Effector memory CD8-positive, alpha-beta T cell (primary cell): Measurements from ENCODE around the gene PHLPP1.
"Not testable (repeated sequence)": the region's sequence is repeated elsewhere in the genome, so short reads cannot be mapped to it uniquely, and the experiment has no call there.

ENCODE experiments used
- ATAC-seq: fragments of 150-1000 bp; cut with Tn5 transposase; replicated peaks from 2 replicates; pipeline ENCODE4 v1.10.0; 2021; ENCODE audit warnings: mild to moderate bottlenecking, moderate library complexity
- DNase-seq, 3 experiments: peaks; one replicate each; pipeline ENCODE4 v3.0.0; 2021
- H3K27ac Mint-ChIP-seq, 2 donors: one replicate each; pipeline ENCODE4 v1.8.0; 2022; ENCODE audit warnings: mild to moderate bottlenecking in 2 of 2, mixed read lengths in 2 of 2, moderate library complexity in 2 of 2
- H3K27me3 Mint-ChIP-seq, 2 donors: one replicate each; pipeline ENCODE4 v1.8.0; 2022; ENCODE audit warnings: mixed read lengths in 2 of 2
- H3K36me3 Mint-ChIP-seq: one replicate; pipeline ENCODE4 v1.8.0; 2022; ENCODE audit warnings: mild to moderate bottlenecking, moderate library complexity, mixed read lengths; ENCODE audit not compliant: insufficient read depth
- H3K4me1 Mint-ChIP-seq, 2 donors: one replicate each; pipeline ENCODE4 v1.8.0; 2022; ENCODE audit warnings: low read depth in 2 of 2, mixed read lengths in 2 of 2
- H3K4me3 Mint-ChIP-seq, 2 donors: one replicate each; pipeline ENCODE4 v1.8.0; 2022; ENCODE audit warnings: mild to moderate bottlenecking in 2 of 2, mixed read lengths in 2 of 2, moderate library complexity in 2 of 2
- H3K9me3 Mint-ChIP-seq, 2 donors: one replicate each; pipeline ENCODE4 v1.8.0; 2022; ENCODE audit warnings: mixed read lengths in 2 of 2

PHLPP1 gene

DNA sequence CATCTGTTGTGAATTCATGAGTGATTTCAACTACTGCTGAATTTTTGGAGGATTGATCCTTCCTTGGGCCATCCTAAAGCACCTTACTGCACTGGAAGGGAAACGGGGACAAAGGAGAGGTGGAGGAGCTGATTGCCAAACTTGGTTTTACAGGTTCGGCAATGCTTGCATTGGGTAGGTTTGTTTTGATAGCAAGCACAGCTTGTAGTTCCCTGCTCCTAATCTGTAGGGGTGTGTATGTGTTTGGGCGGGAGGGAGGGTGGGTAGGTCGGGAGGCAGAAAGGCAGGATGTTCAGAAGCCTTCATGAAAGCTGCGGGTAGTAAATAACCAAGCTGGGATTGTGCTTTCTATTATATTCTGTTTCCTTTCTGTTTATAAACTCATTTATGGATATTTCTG is 24.6 kb downstream of the PHLPP1 start:
- Mint-ChIP-seq H3K36me3 (peaks cover 6% of the 10 kb centered on the region), H3K9me3 (no peaks in the 10 kb centered on the region), H3K4me1 (peaks cover 10 to 12% of the 10 kb centered on the region in 2 donors), H3K27me3 (no peaks in the 10 kb centered on the region), H3K4me3 (no peak overlapping the region), H3K27ac (peak overlapping the region in 1 of 2 donors; percentile 44)
- ATAC-seq = no peak
- DNase-seq = no peak

DNA sequence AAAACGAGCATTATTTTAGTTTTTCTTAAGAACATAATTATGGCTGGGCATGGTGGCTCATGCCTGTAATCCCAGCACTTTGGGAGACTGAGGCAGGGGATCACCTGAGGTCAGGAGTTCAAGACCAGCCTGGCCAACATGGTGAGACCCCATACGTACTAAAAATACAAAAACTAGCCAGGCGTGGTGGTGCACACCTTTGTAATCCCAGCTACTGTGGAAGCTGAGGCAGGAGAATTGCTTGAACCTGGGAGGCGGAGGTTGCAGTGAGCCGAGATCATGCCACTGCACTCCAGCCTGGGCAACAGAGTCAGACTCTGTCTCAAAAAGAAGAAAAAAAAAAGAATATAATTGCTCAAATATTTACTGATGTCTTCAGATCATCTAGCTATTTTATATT is 25.3 kb downstream of the PHLPP1 start:
- not testable (repeated sequence) for H3K27me3 Mint-ChIP-seq, ATAC-seq, H3K36me3 Mint-ChIP-seq, H3K9me3 Mint-ChIP-seq, DNase-seq, H3K27ac Mint-ChIP-seq, H3K4me3 Mint-ChIP-seq
- peaks cover 10 to 12% of the 10 kb centered on the region in 2 donors for H3K4me1 Mint-ChIP-seq

DNA sequence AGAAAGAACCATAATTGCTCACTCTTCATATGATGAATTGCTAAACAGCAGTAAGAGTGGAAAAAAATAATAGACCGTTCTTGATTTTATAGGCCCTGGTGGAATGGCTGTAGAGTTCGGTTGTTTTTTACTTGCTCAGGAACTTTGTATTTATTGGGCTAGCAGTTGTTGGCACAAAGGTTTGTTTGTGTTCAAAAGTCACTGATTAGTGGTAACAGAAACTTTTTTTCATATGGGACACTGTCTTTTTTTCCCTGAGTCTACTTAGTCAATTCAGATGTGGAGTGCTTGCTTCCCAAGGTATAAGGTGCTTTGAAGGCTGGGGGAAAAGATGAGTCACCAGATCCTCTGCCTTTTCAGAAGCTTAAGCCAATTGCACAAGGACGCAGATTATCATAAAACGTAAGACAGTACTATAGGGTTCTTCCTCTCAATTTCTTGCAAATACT is 25.8 kb downstream of the PHLPP1 start:
- Mint-ChIP-seq H3K4me3 (no peak overlapping the region), H3K27me3 (no peaks in the 10 kb centered on the region), H3K4me1 (peaks cover 10% of the 10 kb centered on the region in 2 donors), H3K27ac (no peak overlapping the region), H3K9me3 (no peaks in the 10 kb centered on the region), H3K36me3 (peaks cover 6% of the 10 kb centered on the region)
- ATAC-seq (no peak), DNase-seq (no peak)

DNA sequence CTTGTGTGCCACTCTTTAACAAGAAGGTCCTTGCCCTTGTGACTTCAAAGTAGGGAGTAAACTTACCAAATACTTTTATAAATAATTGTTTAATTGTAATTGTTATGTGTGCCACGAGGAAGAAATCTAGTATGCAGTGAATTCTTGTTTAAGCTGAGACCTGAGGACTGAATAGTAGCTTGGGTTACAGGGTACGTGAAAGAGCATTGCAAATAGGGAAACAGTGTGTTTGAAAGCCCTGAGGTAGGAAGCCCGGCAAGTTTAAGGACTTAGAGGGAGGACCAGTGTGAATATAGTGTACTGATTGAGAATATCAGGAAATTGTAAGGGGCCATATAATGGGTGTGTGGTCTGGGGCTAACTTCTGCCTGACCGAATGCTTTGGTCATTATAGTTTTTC is 26.2 kb downstream of the PHLPP1 start:
- DNase-seq (no peak), ATAC-seq (no peak)
- Mint-ChIP-seq H3K36me3 (peaks cover 6% of the 10 kb centered on the region), H3K4me3 (no peak overlapping the region), H3K4me1 (peaks cover 7 to 8% of the 10 kb centered on the region in 2 donors), H3K27ac (no peak overlapping the region), H3K27me3 (no peaks in the 10 kb centered on the region), H3K9me3 (no peaks in the 10 kb centered on the region)

DNA sequence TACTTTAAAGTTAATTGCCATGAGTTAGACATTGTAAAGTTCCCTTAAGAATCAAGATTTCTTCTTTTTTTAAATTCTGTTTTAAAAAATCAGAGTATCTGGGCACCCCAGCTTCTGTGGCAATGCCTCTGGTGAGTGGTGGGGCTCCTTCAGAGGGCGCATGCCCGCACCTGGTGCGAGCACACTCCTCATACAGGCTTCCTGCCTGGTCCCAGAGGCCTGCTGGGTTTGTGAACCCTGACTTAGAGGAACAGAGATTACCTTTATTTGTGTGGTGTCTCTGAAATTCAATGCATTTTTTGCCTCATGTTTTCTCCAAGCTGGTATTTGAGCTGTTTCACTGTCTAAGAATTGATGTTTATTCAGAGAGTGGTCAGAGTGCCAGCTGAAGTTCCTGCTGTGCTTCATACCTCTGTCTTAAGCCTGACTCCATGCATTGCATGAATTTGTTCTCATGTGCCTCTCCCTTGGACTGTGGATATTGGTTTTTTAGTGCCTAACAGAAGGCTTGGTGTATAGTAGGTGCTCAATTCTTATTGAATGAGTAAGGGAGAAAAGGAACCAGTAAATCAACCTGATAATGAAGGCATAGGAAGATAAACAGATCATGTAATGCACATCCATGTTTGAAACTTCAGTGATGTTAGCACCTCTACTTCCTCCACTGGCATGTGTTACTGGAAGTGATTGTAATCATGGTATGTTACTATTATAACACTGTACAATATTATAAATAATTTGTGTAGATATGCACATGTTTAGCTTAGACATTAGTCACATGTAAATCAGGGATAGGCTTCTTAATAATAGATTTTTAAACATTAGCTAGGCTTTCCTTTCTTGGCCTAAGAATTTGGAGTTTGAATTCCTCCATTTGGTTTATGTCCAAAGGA is 29.0 kb downstream of the PHLPP1 start:
- Mint-ChIP-seq H3K4me1 (peaks cover 6 to 7% of the 10 kb centered on the region in 2 donors), H3K4me3 (no peak overlapping the region), H3K27ac (no peak overlapping the region), H3K9me3 (no peaks in the 10 kb centered on the region), H3K36me3 (peaks cover 3% of the 10 kb centered on the region), H3K27me3 (no peaks in the 10 kb centered on the region)
- no peak for DNase-seq
- no peak for ATAC-seq

DNA sequence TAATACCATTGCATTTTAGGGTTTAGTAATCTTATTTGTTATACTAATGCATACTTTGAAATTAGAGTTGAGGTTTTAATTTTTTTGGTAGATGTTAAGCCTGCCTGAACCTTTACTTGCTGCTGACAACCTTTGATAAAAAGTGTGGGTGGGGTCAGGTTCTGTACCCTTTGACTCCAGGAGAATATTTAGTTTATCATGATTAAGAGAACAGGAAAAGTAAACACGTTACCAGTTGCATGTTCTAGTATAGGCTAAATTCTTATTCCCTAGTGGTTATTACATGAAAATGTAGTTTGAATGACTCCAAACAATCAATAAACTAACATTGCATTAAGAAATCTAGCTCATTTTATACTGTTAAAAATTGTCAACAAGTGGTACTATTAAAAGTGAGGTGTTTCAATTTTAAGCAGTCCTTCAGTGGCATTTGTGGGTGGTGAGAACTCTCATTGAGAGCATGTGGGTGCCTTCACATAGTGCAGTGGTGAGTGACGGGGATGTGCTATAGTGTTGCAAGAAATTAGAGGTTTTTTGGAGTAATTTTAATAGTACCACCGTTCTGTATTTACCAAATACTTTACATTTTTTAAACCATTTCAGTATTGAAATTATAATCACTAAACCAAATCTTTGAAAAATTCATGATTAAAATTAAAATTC is 29.9 kb downstream of the PHLPP1 start:
- Mint-ChIP-seq H3K9me3 (no peaks in the 10 kb centered on the region), H3K27ac (no peak overlapping the region), H3K4me1 (peaks cover 4 to 7% of the 10 kb centered on the region in 2 donors), H3K36me3 (peaks cover 3% of the 10 kb centered on the region), H3K27me3 (no peaks in the 10 kb centered on the region), H3K4me3 (no peak overlapping the region)
- ATAC-seq = no peak
- DNase-seq = no peak

DNA sequence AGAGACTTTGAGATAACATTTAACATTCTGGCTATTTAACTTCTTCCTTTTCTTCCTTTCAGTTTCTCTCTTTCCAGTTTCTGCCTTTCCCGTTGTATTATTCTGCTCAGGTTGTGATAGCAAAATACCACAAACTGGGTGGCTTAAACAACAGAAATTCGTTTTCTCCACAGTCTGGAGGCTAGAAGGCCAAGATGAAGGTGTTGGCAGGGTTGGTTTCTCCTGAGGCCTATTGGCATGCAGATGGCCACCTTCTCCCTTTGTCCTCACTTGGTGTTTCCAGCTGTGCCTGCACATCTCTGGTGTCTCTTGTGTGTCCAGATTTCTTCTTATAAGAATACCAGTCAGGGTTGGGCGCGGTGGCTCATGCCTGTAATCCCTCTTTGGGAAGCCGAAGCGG is 34.0 kb downstream of the PHLPP1 start:
- DNase-seq = no peak
- no peak overlapping the region for H3K4me3 Mint-ChIP-seq

DNA sequence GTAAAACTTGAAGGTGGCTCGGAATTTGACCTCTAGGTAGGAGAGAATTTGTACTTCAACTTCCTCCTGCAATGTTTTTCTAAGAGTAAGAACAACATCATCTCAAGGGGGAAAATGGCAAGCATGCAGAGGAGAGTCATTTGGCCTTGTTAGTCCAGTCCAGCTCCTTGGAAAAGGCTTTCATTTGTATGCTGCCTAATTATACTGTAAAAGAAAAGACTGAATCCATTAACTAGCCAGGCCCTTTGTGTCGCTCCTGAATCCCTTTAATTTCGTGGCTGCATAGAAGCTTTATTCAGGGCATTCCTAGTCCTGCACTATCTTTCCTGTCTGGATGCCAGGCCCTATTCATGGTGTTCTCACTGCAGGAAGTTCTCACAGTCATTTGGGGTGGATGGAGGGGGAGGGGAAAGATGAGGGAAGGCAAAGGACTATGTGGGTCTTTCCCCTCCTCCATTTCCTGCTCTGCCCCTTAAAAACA is 36.0 kb downstream of the PHLPP1 start:
- Mint-ChIP-seq H3K4me3 (no peak overlapping the region), H3K9me3 (no peaks in the 10 kb centered on the region), H3K4me1 (peaks cover 7 to 23% of the 10 kb centered on the region in 2 donors), H3K27ac (no peak overlapping the region), H3K27me3 (no peaks in the 10 kb centered on the region), H3K36me3 (peaks cover 8% of the 10 kb centered on the region)
- DNase-seq (no peak), ATAC-seq (no peak)

More for the DNA sequence above, 34.0 kb downstream of the PHLPP1 start:
- Mint-ChIP-seq H3K27ac (no peak overlapping the region), H3K27me3 (no peaks in the 10 kb centered on the region), H3K36me3 (peaks cover 8% of the 10 kb centered on the region), H3K4me1 (peaks cover 7 to 23% of the 10 kb centered on the region in 2 donors), H3K9me3 (no peaks in the 10 kb centered on the region)
- no peak for ATAC-seq

DNA sequence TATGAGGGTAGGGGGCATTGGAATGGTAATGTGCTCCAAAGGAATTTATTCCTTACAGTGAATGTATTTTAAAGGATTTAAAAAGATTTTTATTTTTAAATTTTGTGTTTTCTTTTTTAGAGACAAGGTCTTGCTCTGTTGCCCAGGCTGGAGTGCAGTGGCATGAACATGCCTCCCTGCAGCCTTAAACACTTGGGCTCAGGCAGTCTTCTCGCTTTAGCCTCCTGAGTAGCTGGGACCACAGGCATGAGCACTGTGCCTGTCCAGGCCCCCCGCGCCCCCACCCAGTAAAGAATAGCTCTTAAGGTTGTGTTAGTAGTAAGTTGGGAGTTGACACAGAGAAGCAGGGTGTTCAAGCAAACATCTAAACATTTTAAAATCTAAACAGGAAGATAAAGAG is 36.6 kb downstream of the PHLPP1 start:
- no peak for DNase-seq
- Mint-ChIP-seq H3K9me3 (no peaks in the 10 kb centered on the region), H3K27ac (no peak overlapping the region), H3K27me3 (no peaks in the 10 kb centered on the region), H3K4me3 (no peak overlapping the region), H3K4me1 (peaks cover 7 to 28% of the 10 kb centered on the region in 2 donors), H3K36me3 (peaks cover 8% of the 10 kb centered on the region)
- ATAC-seq = no peak

DNA sequence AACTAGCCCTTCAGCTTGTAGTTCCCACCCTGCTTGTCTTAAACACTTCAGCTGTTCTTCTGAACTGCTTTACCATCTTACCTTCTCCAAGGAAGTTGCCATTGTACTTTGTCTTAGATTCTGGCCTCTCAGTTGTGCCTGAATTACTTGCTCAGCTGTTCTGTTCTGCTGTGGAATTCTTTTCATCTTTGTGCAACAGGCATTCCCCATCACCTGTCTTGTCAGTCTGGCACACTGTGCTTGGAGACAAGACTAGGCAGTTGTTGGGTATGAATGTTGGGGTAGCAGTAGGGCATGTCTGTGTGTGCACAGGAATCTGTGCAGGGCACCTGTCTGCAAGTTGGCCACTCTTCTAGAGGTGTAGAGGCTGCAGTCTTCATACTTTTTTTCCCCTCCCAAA is 38.7 kb downstream of the PHLPP1 start:
- DNase-seq (no peak), ATAC-seq (no peak)
- H3K4me3 Mint-ChIP-seq = no peak overlapping the region
- H3K27me3 Mint-ChIP-seq = no peaks in the 10 kb centered on the region
- no peaks in the 10 kb centered on the region for H3K9me3 Mint-ChIP-seq
- H3K27ac Mint-ChIP-seq = no peak overlapping the region
- peaks cover 6 to 34% of the 10 kb centered on the region in 2 donors for H3K4me1 Mint-ChIP-seq
- H3K36me3 Mint-ChIP-seq = peaks cover 8% of the 10 kb centered on the region

DNA sequence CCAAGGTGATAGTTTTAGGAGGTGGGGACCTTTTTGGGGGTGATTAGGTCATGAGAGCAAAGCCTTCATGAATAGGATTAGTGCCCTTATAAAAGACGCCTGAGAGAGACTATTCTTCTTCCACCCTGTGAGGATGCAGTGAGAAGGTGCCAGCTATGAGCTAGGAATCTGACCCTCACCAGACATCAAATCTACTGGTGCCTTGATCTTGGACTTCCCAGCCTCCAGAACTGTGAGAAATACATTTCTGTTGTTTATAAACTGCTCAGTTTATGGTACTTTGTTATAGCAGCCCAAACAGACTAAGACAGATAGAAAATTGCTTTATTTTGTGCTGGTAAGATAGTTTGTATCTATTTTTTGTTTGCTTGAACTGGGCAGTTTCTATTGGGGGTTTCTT is 40.1 kb downstream of the PHLPP1 start:
- Mint-ChIP-seq H3K9me3 (no peaks in the 10 kb centered on the region), H3K27ac (no peak overlapping the region)

DNA sequence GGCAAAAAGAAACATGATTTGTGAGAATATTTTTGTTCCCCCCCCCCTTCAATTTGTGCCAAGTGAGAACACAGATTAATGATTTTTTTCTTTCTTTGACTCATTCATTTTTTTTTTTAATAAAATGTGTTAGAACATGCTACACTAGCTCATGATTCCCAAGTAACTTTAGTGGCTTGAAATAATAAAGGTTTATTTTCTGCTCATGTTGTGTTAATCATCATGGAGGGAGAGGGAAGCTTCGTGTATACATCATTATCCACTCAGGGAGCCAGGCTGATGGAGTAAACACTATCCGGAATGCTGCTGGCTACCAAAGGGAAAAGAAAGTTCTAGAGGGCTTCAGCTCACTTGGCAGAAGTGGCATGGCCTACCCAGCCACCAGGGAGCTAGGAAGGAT is 40.6 kb downstream of the PHLPP1 start:
- peaks cover 6 to 22% of the 10 kb centered on the region in 2 donors for H3K4me1 Mint-ChIP-seq
- H3K27me3 Mint-ChIP-seq = no peaks in the 10 kb centered on the region
- no peak overlapping the region for H3K4me3 Mint-ChIP-seq
- ATAC-seq (no peak), DNase-seq (no peak)
- H3K9me3 Mint-ChIP-seq = no peaks in the 10 kb centered on the region
- H3K27ac Mint-ChIP-seq = peak overlapping the region in 1 of 2 donors; percentile 35
- H3K36me3 Mint-ChIP-seq = peaks cover 10% of the 10 kb centered on the region

More for the DNA sequence above, 40.1 kb downstream of the PHLPP1 start:
- DNase-seq = no peak
- ATAC-seq = no peak
- H3K4me1 Mint-ChIP-seq = peaks cover 6 to 27% of the 10 kb centered on the region in 2 donors
- no peaks in the 10 kb centered on the region for H3K27me3 Mint-ChIP-seq
- no peak overlapping the region for H3K4me3 Mint-ChIP-seq
- H3K36me3 Mint-ChIP-seq = peaks cover 8% of the 10 kb centered on the region

DNA sequence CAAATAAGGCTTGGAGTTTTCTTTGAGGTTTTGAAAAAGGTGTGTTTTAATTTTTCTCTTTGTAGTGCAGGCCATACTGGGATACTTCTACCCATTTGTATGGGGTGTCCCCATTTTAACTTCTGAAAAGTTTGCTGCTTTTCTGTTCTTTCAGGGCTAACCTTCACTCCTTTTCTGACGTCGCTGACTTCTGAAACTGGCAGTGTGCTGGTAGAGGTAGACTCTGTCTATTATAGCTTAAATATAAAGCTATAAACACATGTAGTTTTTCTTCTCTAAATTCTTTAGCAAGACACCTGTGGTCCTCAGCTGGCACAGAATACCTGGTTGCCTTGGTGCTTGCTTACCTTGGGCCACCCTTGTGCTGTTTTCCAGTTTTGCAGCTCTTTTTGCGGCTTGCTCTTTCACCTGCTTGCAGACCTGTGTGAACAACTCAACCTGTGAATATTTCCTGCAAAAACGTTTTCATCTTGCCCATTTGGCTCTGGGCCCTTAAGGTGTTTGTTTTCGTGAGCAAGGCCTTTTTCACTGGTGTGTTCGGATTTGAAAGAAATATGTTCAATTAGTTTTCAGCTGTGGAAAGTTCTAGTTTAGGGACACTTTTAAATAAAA is 42.2 kb downstream of the PHLPP1 start:
- Mint-ChIP-seq H3K4me3 (no peak overlapping the region), H3K9me3 (no peaks in the 10 kb centered on the region), H3K4me1 (peaks cover 0 to 14% of the 10 kb centered on the region in 2 donors), H3K27me3 (no peaks in the 10 kb centered on the region), H3K36me3 (peaks cover 7% of the 10 kb centered on the region), H3K27ac (no peak overlapping the region)
- ATAC-seq (no peak), DNase-seq (no peak)
